ENCODE data around the gene HNF1B.

Gene HNF1B

DNA sequence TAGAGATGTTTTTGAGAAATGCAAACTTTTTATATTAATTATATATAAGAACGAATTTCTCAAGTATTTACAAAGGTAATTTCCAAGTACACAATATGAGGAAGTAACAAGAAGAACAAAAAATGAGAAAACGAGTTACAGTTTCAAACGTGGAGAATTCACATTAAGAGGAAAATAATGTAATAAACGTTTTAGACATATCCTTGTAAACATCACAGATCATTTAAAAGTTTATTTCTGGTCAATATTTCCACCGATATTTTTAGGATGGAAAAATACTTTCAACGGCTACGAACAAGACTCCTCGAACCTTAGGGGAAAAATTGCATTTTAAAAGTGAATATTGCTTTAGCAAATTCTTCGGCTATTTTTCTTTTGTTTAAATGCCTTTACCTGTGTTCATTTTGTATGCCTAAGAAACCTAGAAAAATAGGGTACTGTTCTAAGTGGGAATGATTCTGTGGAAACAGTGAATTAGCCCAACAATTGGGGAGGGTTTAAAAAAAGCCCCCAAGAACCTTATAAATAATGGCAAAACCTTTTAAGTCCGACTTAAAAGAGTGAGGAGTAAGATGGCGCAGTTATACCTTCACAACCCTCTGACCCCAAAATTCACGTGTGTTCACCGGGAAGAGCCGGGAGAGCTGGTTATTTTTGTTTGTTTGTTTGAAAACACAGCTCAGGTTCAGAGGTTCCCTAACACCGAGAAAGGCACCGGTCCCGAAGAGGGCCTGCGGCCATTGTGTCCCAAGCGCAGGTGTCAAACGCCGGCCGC lies 3.3 kb downstream of the HNF1B start:
- Histone ChIP-seq H3K36me3 (ENCODE audit: low read depth) (no peaks in the 10 kb centered on the region), H3K27ac (ENCODE audit: poor library complexity, severe bottlenecking) (no peak overlapping the region), H3K9me3 (ENCODE audit: severe bottlenecking) (no peaks in the 10 kb centered on the region), H3K4me3 (ENCODE audit: severe bottlenecking) (no peak overlapping the region), H3K4me1 (ENCODE audit: insufficient read depth, poor library complexity, severe bottlenecking) (no peaks in the 10 kb centered on the region), H3K27me3 (ENCODE audit: insufficient read depth, poor library complexity, severe bottlenecking) (peaks cover 83% of the 10 kb centered on the region)
- TF ChIP-seq, protein P1, sequence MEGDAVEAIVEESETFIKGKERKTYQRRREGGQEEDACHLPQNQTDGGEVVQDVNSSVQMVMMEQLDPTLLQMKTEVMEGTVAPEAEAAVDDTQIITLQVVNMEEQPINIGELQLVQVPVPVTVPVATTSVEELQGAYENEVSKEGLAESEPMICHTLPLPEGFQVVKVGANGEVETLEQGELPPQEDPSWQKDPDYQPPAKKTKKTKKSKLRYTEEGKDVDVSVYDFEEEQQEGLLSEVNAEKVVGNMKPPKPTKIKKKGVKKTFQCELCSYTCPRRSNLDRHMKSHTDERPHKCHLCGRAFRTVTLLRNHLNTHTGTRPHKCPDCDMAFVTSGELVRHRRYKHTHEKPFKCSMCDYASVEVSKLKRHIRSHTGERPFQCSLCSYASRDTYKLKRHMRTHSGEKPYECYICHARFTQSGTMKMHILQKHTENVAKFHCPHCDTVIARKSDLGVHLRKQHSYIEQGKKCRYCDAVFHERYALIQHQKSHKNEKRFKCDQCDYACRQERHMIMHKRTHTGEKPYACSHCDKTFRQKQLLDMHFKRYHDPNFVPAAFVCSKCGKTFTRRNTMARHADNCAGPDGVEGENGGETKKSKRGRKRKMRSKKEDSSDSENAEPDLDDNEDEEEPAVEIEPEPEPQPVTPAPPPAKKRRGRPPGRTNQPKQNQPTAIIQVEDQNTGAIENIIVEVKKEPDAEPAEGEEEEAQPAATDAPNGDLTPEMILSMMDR (IDR thresholded peaks at IDR 0.05; ENCODE audit: poor library complexity, severe bottlenecking): no peak
- DNase-seq (ENCODE audit: low spot score): no peak
- ATAC-seq (ENCODE audit: low read depth): no peak

DNA sequence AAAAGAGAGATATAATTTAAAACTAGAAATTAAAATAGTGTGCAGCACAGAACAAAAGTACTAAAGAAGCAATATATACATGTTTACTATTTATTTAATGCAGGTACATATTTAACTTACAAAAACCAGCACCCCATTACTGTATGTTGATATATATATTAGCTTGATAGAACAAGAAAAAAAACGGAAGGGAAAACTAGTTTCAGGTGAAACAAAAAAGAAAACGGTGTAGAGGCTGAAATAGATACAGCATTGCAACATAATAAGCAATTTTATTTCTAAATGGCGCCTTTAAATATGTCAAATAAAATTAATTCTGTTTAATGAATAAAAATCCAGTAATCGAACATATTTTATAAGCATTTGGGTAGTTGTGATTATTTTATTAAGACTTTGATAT lies 3.9 kb downstream of the HNF1B start:
- H3K4me1 ChIP-seq (ENCODE audit: insufficient read depth, poor library complexity, severe bottlenecking): no peaks in the 10 kb centered on the region
- TF ChIP-seq, protein P1 (IDR thresholded peaks at IDR 0.05; ENCODE audit: poor library complexity, severe bottlenecking): no peak
- no peak for ATAC-seq (ENCODE audit: low read depth)
- H3K4me3 ChIP-seq (ENCODE audit: severe bottlenecking): no peak overlapping the region
- H3K27me3 ChIP-seq (ENCODE audit: insufficient read depth, poor library complexity, severe bottlenecking): peaks cover 77% of the 10 kb centered on the region
- no peak overlapping the region for H3K27ac ChIP-seq (ENCODE audit: poor library complexity, severe bottlenecking)
- no peaks in the 10 kb centered on the region for H3K36me3 ChIP-seq (ENCODE audit: low read depth)
- H3K9me3 ChIP-seq (ENCODE audit: severe bottlenecking): no peaks in the 10 kb centered on the region
- DNase-seq (ENCODE audit: low spot score): no peak

DNA sequence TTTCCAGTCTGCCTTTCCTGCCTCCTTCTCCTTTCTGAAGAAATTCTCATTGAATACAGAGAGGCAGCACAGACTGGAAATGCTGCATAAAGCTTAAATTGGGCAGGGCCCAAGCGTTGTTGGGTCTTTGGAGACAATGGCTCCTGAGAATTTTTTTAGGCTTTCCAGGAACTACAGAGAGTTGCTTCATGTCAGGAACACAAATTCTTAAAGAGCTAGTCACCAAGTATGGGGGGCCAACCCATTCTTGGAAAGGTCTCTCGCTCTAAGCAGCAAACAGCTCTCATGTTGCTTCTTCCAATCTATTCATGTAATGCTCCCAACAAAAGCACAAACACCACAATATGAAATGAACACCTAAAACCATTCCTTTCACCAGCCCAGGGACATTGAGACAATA lies 6.9 kb downstream of the HNF1B start:
- no peaks in the 10 kb centered on the region for H3K36me3 ChIP-seq (ENCODE audit: low read depth)
- no peak; the same call in 2 of the 3 replicates for ATAC-seq (ENCODE audit: low read depth)
- H3K4me3 ChIP-seq (ENCODE audit: severe bottlenecking): no peak overlapping the region
- H3K9me3 ChIP-seq (ENCODE audit: severe bottlenecking): no peaks in the 10 kb centered on the region
- TF ChIP-seq, protein P1 (IDR thresholded peaks at IDR 0.05; ENCODE audit: poor library complexity, severe bottlenecking): no peak
- DNase-seq (ENCODE audit: low spot score): no peak
- H3K27ac ChIP-seq (ENCODE audit: poor library complexity, severe bottlenecking): no peak overlapping the region
- peaks cover 47% of the 10 kb centered on the region for H3K27me3 ChIP-seq (ENCODE audit: insufficient read depth, poor library complexity, severe bottlenecking)
- H3K4me1 ChIP-seq (ENCODE audit: insufficient read depth, poor library complexity, severe bottlenecking): no peaks in the 10 kb centered on the region

DNA sequence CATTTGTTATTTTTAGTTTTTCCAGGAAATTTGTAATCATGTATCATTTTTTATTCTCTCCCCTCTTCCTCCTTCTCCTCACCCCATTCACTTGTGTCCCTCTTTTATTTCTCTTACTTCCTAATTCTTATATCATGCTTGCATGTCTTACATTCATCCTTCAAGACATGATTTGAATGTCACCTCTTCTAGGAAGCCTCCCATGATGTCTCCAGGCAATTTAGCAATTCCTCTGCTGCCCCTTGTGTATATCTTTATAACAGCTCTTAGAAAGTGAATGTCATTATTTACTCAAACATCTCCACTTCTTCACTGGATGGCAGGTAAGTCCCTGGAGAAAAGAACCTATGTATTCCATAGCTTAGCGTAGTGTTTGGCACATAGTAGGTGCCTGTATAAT lies 7.8 kb downstream of the HNF1B start:
- Histone ChIP-seq H3K27ac (ENCODE audit: poor library complexity, severe bottlenecking) (no peak overlapping the region), H3K9me3 (ENCODE audit: severe bottlenecking) (no peaks in the 10 kb centered on the region), H3K4me1 (ENCODE audit: insufficient read depth, poor library complexity, severe bottlenecking) (no peaks in the 10 kb centered on the region), H3K4me3 (ENCODE audit: severe bottlenecking) (no peak overlapping the region), H3K36me3 (ENCODE audit: low read depth) (no peaks in the 10 kb centered on the region), H3K27me3 (ENCODE audit: insufficient read depth, poor library complexity, severe bottlenecking) (peaks cover 40% of the 10 kb centered on the region)
- ATAC-seq (ENCODE audit: low read depth) (no peak), DNase-seq (ENCODE audit: low spot score) (no peak)
- TF ChIP-seq, protein P1 (IDR thresholded peaks at IDR 0.05; ENCODE audit: poor library complexity, severe bottlenecking): peak; percentile 15

DNA sequence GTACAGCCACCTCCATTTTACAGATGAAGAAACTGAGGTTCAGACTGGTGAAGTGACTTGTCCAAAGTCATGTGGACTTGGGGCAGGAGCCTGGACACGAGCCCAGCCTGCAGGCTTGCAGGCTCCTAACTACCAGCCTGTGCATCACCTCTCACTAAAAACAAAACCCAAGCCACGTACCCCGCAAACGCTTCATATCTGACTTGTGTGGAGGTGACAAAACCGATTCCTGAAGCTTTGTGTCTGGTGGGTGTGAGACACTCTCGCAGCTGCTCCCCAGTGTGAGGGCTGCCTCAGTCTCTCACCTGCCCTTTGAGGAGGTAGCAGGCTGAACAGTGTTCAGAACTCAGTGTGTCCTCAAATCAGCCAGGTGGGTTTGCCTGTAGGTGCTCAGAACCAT lies 8.4 kb downstream of the HNF1B start:
- Histone ChIP-seq H3K27me3 (ENCODE audit: insufficient read depth, poor library complexity, severe bottlenecking) (peaks cover 33% of the 10 kb centered on the region), H3K9me3 (ENCODE audit: severe bottlenecking) (no peaks in the 10 kb centered on the region), H3K36me3 (ENCODE audit: low read depth) (no peaks in the 10 kb centered on the region), H3K4me1 (ENCODE audit: insufficient read depth, poor library complexity, severe bottlenecking) (no peaks in the 10 kb centered on the region), H3K4me3 (ENCODE audit: severe bottlenecking) (no peak overlapping the region), H3K27ac (ENCODE audit: poor library complexity, severe bottlenecking) (no peak overlapping the region)
- DNase-seq (ENCODE audit: low spot score) (no peak), ATAC-seq (ENCODE audit: low read depth) (no peak)
- TF ChIP-seq, protein P1 (IDR thresholded peaks at IDR 0.05; ENCODE audit: poor library complexity, severe bottlenecking): no peak

All from RWPE2 (cell line).